ENCODE data around the gene VCL. TPM values are rescaled to one million over a fixed set of nuclear protein-coding genes. Genes with fewer than 3 reads are reported as not detected.

VCL gene
- total RNA-seq, 1 donor, result 513 TPM

DNA sequence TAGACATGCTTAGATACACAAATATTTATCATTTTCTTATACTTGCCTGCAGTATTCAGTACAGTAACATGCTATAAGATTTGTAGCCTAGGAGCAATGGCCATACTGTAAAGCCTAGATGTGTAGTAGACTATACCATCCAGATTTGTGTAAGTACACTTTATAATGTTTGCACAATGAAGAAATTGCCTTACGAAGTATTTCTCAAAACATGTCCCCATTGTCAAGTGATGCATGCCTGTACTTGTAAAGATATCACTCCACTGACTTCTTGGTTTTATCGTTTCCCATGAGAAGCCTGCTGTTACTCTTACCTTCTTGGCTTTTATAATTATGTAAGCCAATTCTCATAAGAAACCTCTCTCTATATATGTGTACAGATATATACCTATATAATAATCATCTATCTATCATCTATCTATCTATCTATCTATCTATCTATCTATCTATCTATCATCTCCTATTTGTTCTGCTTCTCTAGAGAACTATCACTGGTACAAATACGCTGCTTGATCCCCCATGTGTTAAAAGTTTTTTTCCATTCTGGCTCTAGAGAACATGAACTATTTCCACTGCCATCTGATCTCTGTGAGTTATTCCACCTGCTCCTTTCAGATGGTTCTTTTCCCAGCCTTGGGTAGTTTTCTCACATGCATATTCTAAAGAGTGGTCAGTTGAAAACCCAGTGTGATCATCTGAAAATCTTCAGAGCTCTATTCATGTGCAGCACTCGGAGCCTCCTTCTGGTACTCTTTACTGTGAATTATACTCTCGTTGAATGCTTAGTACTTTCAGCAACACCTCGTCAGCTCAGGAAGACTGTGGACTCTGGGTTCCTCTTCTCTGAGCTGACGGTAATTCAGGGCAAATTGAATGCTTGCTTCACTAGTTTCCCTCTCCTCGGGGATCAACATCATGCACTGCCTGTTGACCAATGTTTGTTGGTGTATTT, 14.5 kb upstream of the VCL start:
- DNase-seq (ENCODE audit: low read depth), result peak; percentile 34
- TF ChIP-seq, protein P1, sequence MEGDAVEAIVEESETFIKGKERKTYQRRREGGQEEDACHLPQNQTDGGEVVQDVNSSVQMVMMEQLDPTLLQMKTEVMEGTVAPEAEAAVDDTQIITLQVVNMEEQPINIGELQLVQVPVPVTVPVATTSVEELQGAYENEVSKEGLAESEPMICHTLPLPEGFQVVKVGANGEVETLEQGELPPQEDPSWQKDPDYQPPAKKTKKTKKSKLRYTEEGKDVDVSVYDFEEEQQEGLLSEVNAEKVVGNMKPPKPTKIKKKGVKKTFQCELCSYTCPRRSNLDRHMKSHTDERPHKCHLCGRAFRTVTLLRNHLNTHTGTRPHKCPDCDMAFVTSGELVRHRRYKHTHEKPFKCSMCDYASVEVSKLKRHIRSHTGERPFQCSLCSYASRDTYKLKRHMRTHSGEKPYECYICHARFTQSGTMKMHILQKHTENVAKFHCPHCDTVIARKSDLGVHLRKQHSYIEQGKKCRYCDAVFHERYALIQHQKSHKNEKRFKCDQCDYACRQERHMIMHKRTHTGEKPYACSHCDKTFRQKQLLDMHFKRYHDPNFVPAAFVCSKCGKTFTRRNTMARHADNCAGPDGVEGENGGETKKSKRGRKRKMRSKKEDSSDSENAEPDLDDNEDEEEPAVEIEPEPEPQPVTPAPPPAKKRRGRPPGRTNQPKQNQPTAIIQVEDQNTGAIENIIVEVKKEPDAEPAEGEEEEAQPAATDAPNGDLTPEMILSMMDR (IDR thresholded peaks at IDR 0.05; ENCODE audit: insufficient read depth, low read depth, low read length), result no peak
- no peak overlapping the region for H3K4me3 ChIP-seq (ENCODE audit: low read depth, low read length)

DNA sequence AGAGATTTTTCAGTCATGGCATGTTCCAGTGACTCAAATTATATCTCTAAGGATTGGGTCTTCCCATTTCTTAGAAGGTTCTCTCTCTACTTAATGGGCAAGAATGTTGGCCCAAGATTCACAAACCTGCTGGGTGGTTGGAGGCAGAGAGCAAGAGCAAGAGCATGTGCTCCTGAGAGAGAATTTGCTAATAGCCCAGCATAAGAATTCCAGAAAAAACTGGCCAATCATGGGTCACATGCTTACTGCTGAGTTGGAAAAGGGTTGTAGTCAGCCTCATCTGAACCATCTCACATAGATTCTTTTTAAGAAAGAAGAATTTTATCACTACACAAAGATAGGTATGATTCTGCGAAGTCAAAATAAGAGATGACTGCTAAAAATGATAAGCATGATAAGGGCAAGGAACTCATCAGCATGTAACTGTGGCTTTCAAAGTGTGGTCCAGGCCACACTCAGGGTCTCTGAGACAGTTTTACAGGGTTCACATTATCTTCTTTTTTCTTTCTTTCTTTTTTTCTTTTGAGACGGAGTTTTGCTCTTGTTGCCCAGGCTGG, 8.2 kb upstream of the VCL start:
- TF ChIP-seq, protein P1 (IDR thresholded peaks at IDR 0.05; ENCODE audit: insufficient read depth, low read depth, low read length), result no peak
- DNase-seq (ENCODE audit: low read depth), result no peak
- H3K4me3 ChIP-seq (ENCODE audit: low read depth, low read length), result no peak overlapping the region

DNA sequence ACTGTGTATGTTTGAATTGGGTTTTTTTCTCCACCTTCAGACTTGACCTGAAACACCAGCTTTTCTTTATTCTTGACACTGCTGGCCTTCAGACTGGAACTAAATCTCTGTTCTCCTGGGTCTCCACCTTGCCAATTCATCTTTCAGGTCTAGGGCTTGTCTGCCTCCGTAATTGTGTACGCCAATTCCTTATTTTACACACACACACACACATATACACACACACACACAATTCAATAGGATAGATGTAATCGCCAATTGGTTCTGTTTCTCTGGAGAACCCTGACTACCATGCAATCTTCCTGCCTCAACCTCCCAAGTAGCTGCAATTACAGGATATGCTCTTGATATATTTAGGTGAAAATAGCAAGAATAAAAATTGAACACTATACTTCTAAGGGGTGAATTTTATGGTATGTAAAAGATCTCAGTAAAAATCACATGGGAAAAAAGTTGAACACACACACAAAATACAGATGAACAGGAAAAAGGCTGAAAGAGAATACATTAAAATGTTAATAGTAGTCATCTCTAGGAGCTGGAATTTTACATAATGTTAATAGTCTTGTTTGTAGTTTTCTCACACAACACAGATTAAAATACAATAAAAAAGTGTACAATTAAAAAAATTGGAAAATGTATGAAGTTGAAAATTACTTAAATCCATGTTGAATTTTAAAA, 6.6 kb upstream of the VCL start:
- H3K4me3 ChIP-seq (ENCODE audit: low read depth, low read length), result no peak overlapping the region
- DNase-seq (ENCODE audit: low read depth), result no peak
- TF ChIP-seq, protein P1 (IDR thresholded peaks at IDR 0.05; ENCODE audit: insufficient read depth, low read depth, low read length), result no peak

DNA sequence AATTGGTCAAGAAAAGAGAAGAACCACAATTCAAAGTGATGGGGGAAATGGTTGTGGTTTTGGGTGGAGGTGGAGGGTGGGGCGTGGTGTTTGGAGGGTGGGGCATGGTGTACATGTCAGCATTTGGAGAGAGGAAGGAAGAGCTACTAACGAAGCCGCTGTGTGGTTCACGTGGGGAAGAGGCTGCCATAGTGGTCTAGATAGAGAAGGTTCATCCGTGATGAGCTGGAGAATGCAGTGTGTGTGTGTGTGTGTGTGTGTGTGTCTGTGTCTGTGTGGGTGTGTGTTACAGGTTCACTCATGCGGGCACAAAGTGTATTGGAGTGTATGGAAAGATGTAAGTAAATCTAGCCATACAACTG, 6.1 kb upstream of the VCL start:
- TF ChIP-seq, protein P1 (IDR thresholded peaks at IDR 0.05; ENCODE audit: insufficient read depth, low read depth, low read length), result no peak
- H3K4me3 ChIP-seq (ENCODE audit: low read depth, low read length), result no peak overlapping the region
- no peak for DNase-seq (ENCODE audit: low read depth)

GRCh38 chr10:73992899-73993788, 4.8 kb upstream of the VCL start:
- no peak overlapping the region for H3K4me3 ChIP-seq (ENCODE audit: low read depth, low read length)
- TF ChIP-seq, protein P1 (IDR thresholded peaks at IDR 0.05; ENCODE audit: insufficient read depth, low read depth, low read length), result no peak
- peak; percentile 33 for DNase-seq (ENCODE audit: low read depth)

DNA sequence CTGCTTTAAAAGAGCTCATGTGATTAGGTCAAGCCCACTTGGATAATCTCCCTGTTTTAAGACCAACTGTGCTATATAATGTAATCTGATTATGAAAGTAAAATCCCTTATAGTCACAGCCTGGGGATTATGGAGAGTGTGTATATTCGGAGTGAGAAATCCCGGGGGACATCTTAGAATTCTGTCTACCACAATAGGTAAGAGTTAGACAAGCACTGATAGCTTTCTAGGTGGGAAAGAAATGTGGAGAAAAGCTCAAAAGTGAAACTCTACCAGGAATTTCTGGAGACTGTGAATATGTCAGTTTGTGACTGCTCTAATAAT, 2.9 kb upstream of the VCL start:
- H3K4me3 ChIP-seq (ENCODE audit: low read depth, low read length), result no peak overlapping the region
- TF ChIP-seq, protein P1 (IDR thresholded peaks at IDR 0.05; ENCODE audit: insufficient read depth, low read depth, low read length), result no peak
- no peak for DNase-seq (ENCODE audit: low read depth)
